Left hindlimb (tissue), 1 donor: ENCODE results near the gene HTR2A.
"Not testable (repeated sequence)": the region's sequence is repeated elsewhere in the genome, so short reads cannot be mapped to it uniquely, and the experiment has no call there.

ENCODE experiments used
- DNase-seq: peaks from one replicate; pipeline ENCODE4 v3.0.0-alpha.2; 2018

The HTR2A gene

GRCh38 chr13:46866150-46866549 is 30.7 kb downstream of the HTR2A start:
- DNase-seq = no peak

GRCh38 chr13:46864941-46865340 is 31.9 kb downstream of the HTR2A start:
- DNase-seq = no peak

GRCh38 chr13:46861959-46862358 is 34.9 kb downstream of the HTR2A start:
- no peak for DNase-seq

- DNase-seq = no peak
These were observed 36.1 kb downstream of the HTR2A start for GRCh38 chr13:46860722-46861121.

- no peak for DNase-seq
These were observed 38.1 kb downstream of the HTR2A start for GRCh38 chr13:46858776-46859175.

- DNase-seq = no peak
These were observed 38.7 kb downstream of the HTR2A start for GRCh38 chr13:46858163-46858562.

- DNase-seq = no peak
These were observed 41.2 kb downstream of the HTR2A start for GRCh38 chr13:46855664-46856063.

- no peak for DNase-seq
These were observed 41.7 kb downstream of the HTR2A start for GRCh38 chr13:46855166-46855565.

- DNase-seq = no peak
These were observed 44.7 kb downstream of the HTR2A start for GRCh38 chr13:46852168-46852567.

- DNase-seq = no peak
These were observed 46.6 kb downstream of the HTR2A start for GRCh38 chr13:46850214-46850613.

GRCh38 chr13:46846726-46847125 is 50.1 kb downstream of the HTR2A start:
- no peak for DNase-seq

GRCh38 chr13:46845146-46845545 is 51.7 kb downstream of the HTR2A start:
- no peak for DNase-seq

- DNase-seq = no peak
These were observed 52.4 kb downstream of the HTR2A start for GRCh38 chr13:46844431-46844830.

- DNase-seq = no peak
These were observed 57.5 kb downstream of the HTR2A start for GRCh38 chr13:46839399-46839798.

GRCh38 chr13:46834657-46835056 is 62.2 kb downstream of the HTR2A start:
- no peak for DNase-seq

- DNase-seq = no peak
These were observed 65.2 kb downstream of the HTR2A start for GRCh38 chr13:46831588-46832194.

- no peak for DNase-seq
These were observed 66.3 kb downstream of the HTR2A start for GRCh38 chr13:46830405-46831005.

GRCh38 chr13:46822551-46822950 is 74.3 kb downstream of the HTR2A start:
- DNase-seq = no peak

- no peak for DNase-seq
These were observed 78.9 kb downstream of the HTR2A start for GRCh38 chr13:46817838-46818476.

- DNase-seq = no peak
These were observed 79.8 kb downstream of the HTR2A start for GRCh38 chr13:46817095-46817494.

- no peak for DNase-seq
These were observed 80.5 kb downstream of the HTR2A start for GRCh38 chr13:46816371-46816770.

GRCh38 chr13:46812301-46812797 is 84.5 kb downstream of the HTR2A start:
- DNase-seq = no peak

GRCh38 chr13:46810440-46810839 is 86.4 kb downstream of the HTR2A start:
- DNase-seq = no peak

- not testable (repeated sequence) for DNase-seq
These were observed 91.9 kb downstream of the HTR2A start for GRCh38 chr13:46804921-46805320.
